PC-9 (cell line): Measurements from ENCODE around the gene RPL39. TPM values are rescaled to one million over a fixed set of nuclear protein-coding genes. Genes with fewer than 3 reads are reported as not detected.
"Not testable (repeated sequence)": the region's sequence is repeated elsewhere in the genome, so short reads cannot be mapped to it uniquely, and the experiment has no call there.

Experiments
- BruUV-seq: library from RNA; stranded (reverse); fragments of 400-500 nt; replicated peaks from 2 replicates; lab custom pipeline; 2021; lab: Mats Ljungman, UMichigan
- CTCF ChIA-PET: fragments of 300-600 bp; sonication (Branson Sonifier 250); formaldehyde crosslinking; loops from one replicate; lab custom pipeline; 2022; ENCODE audit warnings: antibody characterized with exemption; lab: Charles Lee
- POLR2A ChIA-PET: fragments of 300-600 bp; sonication (Branson Sonifier 250); formaldehyde crosslinking; loops from one replicate; lab custom pipeline; 2022; ENCODE audit warnings: antibody characterized with exemption; ENCODE audit not compliant: unreplicated experiment; lab: Charles Lee
- DNase-seq, 2 experiments: peaks; one replicate each; pipeline versions ENCODE4 v3.0.0 to v3.0.0-alpha.2; 2015 to 2022; ENCODE audit warnings: mixed read lengths in 1 of 2
- H2AFZ ChIP-seq: fragments of 200-600 bp; sonication (generic); 2 replicates; pipeline ENCODE4 v1.8.1; 2017; ENCODE audit warnings: antibody characterized with exemption
- H3F3A ChIP-seq: fragments of 200-600 bp; sonication (generic); 2 replicates; pipeline ENCODE4 v1.8.1; 2017; ENCODE audit warnings: antibody characterized with exemption, mild to moderate bottlenecking, low read depth; ENCODE audit not compliant: insufficient read depth
- H3K27ac ChIP-seq: fragments of 200-600 bp; sonication (generic); 2 replicates; pipeline ENCODE4 v1.6.1; 2016; ENCODE audit warnings: mixed run types
- H3K27me3 ChIP-seq: fragments of 200-600 bp; sonication (generic); 2 replicates; pipeline ENCODE4 v1.6.1; 2016; ENCODE audit warnings: low read depth, mixed run types; ENCODE audit not compliant: insufficient read depth
- H3K36me3 ChIP-seq: fragments of 200-600 bp; sonication (generic); 2 replicates; pipeline ENCODE4 v1.6.1; 2016; ENCODE audit warnings: low read depth, mixed run types
- H3K4me1 ChIP-seq: fragments of 200-600 bp; sonication (generic); replicated peaks from 2 replicates; pipeline ENCODE4 v1.6.1; 2016; ENCODE audit warnings: mixed run types; ENCODE audit not compliant: insufficient read depth
- H3K4me2 ChIP-seq: fragments of 200-600 bp; sonication (generic); 2 replicates; pipeline ENCODE4 v1.6.1; 2017; ENCODE audit warnings: mixed run types
- H3K4me3 ChIP-seq: fragments of 200-600 bp; sonication (generic); 2 replicates; pipeline ENCODE4 v1.6.1; 2016; ENCODE audit warnings: mixed run types
- H3K79me2 ChIP-seq: fragments of 200-600 bp; sonication (generic); 2 replicates; pipeline ENCODE4 v1.6.1; 2017; ENCODE audit warnings: low read depth, mixed run types
- H3K9me2 ChIP-seq: fragments of 200-600 bp; sonication (generic); 2 replicates; pipeline ENCODE4 v1.8.1; 2017; ENCODE audit warnings: mild to moderate bottlenecking; ENCODE audit not compliant: insufficient read depth
- H3K9me3 ChIP-seq: fragments of 200-600 bp; sonication (generic); 2 replicates; pipeline ENCODE4 v1.8.1; 2016; ENCODE audit warnings: low read depth; ENCODE audit not compliant: insufficient read depth
- H4K20me1 ChIP-seq: fragments of 200-600 bp; sonication (generic); 2 replicates; pipeline ENCODE4 v1.8.1; 2017; ENCODE audit not compliant: insufficient read depth
- CTCF ChIP-seq: fragments of 200-600 bp; sonication (generic); conservative IDR thresholded peaks from 2 replicates; pipeline ENCODE4 v1.6.1; 2017; ENCODE audit warnings: mixed run types, antibody characterized with exemption, mild to moderate bottlenecking, moderate library complexity
- EZH2 ChIP-seq: fragments of 200-600 bp; sonication (generic); IDR thresholded peaks from 2 replicates; pipeline ENCODE4 v1.8.0; 2017; ENCODE audit warnings: antibody characterized with exemption, low read depth
- intact Hi-C: fragments of 100-400 bp; cut with micrococcal nuclease; formaldehyde crosslinking; loops from one replicate; pipeline ENCODE4 v1.10.0; 2022; ENCODE audit not compliant: unreplicated experiment
- total RNA-seq: library from RNA; stranded (reverse); gene quantifications from 2 replicates; pipeline ENCODE4 v1.2.3, GENCODE V29; 2021

Gene RPL39
- total RNA-seq, 1 experiment from 2014 or later, result 3,660 TPM

GRCh38 chrX:119783026-119783425 is 8.4 kb downstream of the RPL39 start:
- H3F3A ChIP-seq, result peaks cover 81% of the 10 kb centered on the region
- no peaks in the 10 kb centered on the region for H3K9me2 ChIP-seq
- no peak overlapping the region for H3K4me3 ChIP-seq
- peaks cover 35% of the 10 kb centered on the region for H3K36me3 ChIP-seq
- H3K27ac ChIP-seq, result no peak overlapping the region
- CTCF ChIA-PET, result interaction anchor here (0.6 kb wide), 1 partner anchor 99 kb away, joined by 3 read pairs; no protein-coding TSS in a partner anchor
- no peaks in the 10 kb centered on the region for H3K9me3 ChIP-seq
- intact Hi-C loops, result no loop called here
- H3K27me3 ChIP-seq, result no peaks in the 10 kb centered on the region
- no peak for TF ChIP-seq CTCF
- TF ChIP-seq EZH2, result no peak
- no peak overlapping the region for H3K4me2 ChIP-seq
- no peak for DNase-seq
- H3K79me2 ChIP-seq, result peaks cover 34% of the 10 kb centered on the region
- BruUV-seq, result no TSS peak
- peaks cover 10% of the 10 kb centered on the region for H3K4me1 ChIP-seq
- no peak overlapping the region for H2AFZ ChIP-seq
- POLR2A ChIA-PET, result interaction anchor here (1.0 kb wide), 1 partner anchor 9 kb away, joined by 19 read pairs; no protein-coding TSS in a partner anchor
- peaks cover 72% of the 10 kb centered on the region for H4K20me1 ChIP-seq

GRCh38 chrX:119778829-119779228 is 12.6 kb downstream of the RPL39 start:
- H3K36me3 ChIP-seq, result peaks cover 3% of the 10 kb centered on the region; the same call in 1 of the 2 replicates
- no peak overlapping the region for H3K4me2 ChIP-seq
- no peak overlapping the region for H3K27ac ChIP-seq
- peaks cover 30% of the 10 kb centered on the region for H4K20me1 ChIP-seq
- intact Hi-C loops, result loop anchor here (1.0 to 2.0 kb wide), 2 partner anchors 48 to 263 kb away; no protein-coding TSS in a partner anchor
- DNase-seq, result no peak
- no peaks in the 10 kb centered on the region for H3K9me2 ChIP-seq
- no peaks in the 10 kb centered on the region for H3K9me3 ChIP-seq
- ChIA-PET CTCF (no interaction called here), POLR2A (no interaction called here)
- H2AFZ ChIP-seq, result no peak overlapping the region
- peaks cover 40% of the 10 kb centered on the region for H3F3A ChIP-seq
- no peaks in the 10 kb centered on the region for H3K4me1 ChIP-seq
- H3K79me2 ChIP-seq, result no peaks in the 10 kb centered on the region
- no peaks in the 10 kb centered on the region for H3K27me3 ChIP-seq
- no peak overlapping the region for H3K4me3 ChIP-seq
- no TSS peak for BruUV-seq
- TF ChIP-seq EZH2 (no peak), CTCF (no peak)

GRCh38 chrX:119775517-119776238 is 15.8 kb downstream of the RPL39 start:
- no peaks in the 10 kb centered on the region for H3K4me1 ChIP-seq
- no peaks in the 10 kb centered on the region for H3K9me2 ChIP-seq
- no peaks in the 10 kb centered on the region for H3K27me3 ChIP-seq
- H4K20me1 ChIP-seq, result peaks cover under 1% of the 10 kb centered on the region
- H3K36me3 ChIP-seq, result no peaks in the 10 kb centered on the region
- H3K4me3 ChIP-seq, result no peak overlapping the region
- BruUV-seq, result no TSS peak
- H3K79me2 ChIP-seq, result no peaks in the 10 kb centered on the region
- no peak for DNase-seq
- intact Hi-C loops, result no loop called here
- no peak overlapping the region for H3K4me2 ChIP-seq
- CTCF ChIA-PET, result no interaction called here
- H2AFZ ChIP-seq, result no peak overlapping the region
- H3K9me3 ChIP-seq, result no peaks in the 10 kb centered on the region
- TF ChIP-seq CTCF (no peak), EZH2 (no peak)
- peaks cover 12% of the 10 kb centered on the region; the same call in 1 of the 2 replicates for H3F3A ChIP-seq
- POLR2A ChIA-PET, result interaction anchor here (0.5 to 0.7 kb wide), 3 partner anchors 16 to 172 kb away, joined by 3 to 6 read pairs (median 4); partner anchors contain the start of genes RPL39 and UPF3B
- H3K27ac ChIP-seq, result no peak overlapping the region

- CTCF ChIA-PET, POLR2A ChIA-PET, intact Hi-C loops, H2AFZ ChIP-seq, H3K36me3 ChIP-seq, H3K9me3 ChIP-seq, DNase-seq, H3K9me2 ChIP-seq, H3K4me1 ChIP-seq, H3K4me3 ChIP-seq, H4K20me1 ChIP-seq, H3K79me2 ChIP-seq, H3K27me3 ChIP-seq, H3K4me2 ChIP-seq, H3K27ac ChIP-seq, BruUV-seq: not testable (repeated sequence)
- H3F3A ChIP-seq, result peaks cover 19% of the 10 kb centered on the region
Observed at GRCh38 chrX:119769388-119769787, 22.0 kb downstream of the RPL39 start.

- H3K4me1 ChIP-seq, H3K4me3 ChIP-seq, H2AFZ ChIP-seq, H3K27me3 ChIP-seq, H3K9me2 ChIP-seq, H4K20me1 ChIP-seq, intact Hi-C loops, POLR2A ChIA-PET, H3K9me3 ChIP-seq, H3K36me3 ChIP-seq, BruUV-seq, CTCF ChIA-PET, H3K79me2 ChIP-seq: not testable (repeated sequence)
- H3F3A ChIP-seq, result peaks cover 21% of the 10 kb centered on the region
- DNase-seq, result peak; percentile 74 to 87
- H3K4me2 ChIP-seq, result peak overlapping the region; percentile 40
- H3K27ac ChIP-seq, result peak overlapping the region; percentile 49
Observed at GRCh38 chrX:119768436-119768835, 23.0 kb downstream of the RPL39 start.
